ENCODE measurements around the gene RBM18.

The RBM18 gene

GRCh38 chr9:122220673-122221182, 43.9 kb downstream of the RBM18 start:
- no peak for DNase-seq

DNA sequence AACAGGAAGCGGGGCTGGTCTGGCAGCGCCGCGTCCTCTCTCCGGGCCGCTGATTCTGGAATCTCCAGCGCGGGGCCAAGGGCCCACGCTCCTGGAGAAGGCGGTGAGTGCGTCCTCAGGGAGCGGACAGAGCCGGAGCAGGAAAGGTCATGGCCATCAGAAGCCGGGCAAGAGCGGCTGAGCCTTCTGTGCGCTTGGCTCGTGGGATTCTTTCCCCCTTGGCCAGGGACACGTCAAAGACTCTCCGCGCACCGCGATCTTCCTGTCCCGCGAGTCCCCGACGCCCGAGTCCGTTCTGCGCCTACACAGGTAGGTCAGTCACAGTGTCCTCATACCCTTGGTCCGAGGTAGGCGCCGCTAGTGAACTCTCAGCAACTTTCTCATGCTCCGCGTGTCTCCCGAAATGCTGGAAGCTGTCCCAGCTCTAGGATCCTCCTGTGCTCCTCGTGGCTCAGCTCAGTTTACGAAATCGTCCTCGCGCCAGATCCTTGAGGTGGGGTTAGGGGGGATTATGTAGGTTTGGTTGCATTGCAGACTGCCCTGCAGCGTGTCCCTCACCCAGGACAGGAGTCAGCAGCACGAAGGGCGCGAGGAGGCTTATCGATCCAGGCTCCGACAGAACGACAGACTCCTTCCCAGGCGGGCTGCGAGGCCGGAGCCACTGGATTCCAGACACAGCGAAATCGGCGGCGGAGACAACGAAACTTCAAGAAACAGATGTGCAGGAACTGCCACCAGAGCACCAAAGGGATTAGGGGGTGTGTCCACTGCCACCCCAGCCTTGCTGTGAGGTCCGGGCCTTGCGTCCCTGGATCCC, 44.6 kb downstream of the RBM18 start:
- no peak for DNase-seq

- DNase-seq: no peak
Measured at GRCh38 chr9:122218935-122219855, 45.4 kb downstream of the RBM18 start.

DNA sequence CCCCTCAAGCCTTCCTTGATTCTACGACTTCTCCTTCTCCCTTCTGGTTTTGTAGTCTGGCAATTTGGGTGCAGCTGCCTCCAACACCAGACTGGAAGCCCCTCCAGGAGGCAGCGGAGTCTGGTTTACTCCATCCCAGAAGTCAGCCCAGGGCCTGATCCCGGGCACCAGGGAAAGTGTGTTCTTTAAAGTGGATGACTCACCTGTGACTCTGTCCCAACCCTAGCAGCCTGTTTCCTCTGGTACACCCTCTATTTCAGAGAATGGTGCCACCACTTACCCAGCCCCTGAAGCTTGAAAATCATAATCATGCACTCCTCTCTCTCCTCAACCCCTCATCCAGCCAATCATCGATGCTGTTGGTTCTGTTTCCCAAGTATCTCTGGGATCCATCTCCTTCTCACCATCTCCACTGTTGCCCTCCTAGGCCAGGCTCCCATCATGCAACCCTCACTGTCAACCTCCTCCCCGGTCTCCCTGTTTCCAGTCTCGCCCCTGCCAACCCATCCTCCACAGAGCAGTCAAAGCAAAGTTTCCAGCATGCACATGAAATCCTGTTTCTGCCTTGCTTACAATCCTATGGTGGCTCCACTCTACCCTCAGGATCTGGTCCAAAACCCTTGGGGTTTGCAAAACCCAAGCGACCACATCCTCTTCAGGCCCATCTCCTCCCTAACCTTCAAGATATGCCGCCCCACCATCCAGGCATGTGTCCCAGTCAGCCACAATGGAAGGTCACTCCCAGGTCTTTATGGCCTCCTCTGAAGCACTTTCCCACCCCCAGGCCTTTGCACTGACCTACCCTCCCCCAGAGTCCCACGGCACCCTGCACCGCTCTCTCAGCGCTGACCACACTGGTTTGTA, 46.3 kb downstream of the RBM18 start:
- DNase-seq: no peak

- no peak for DNase-seq
Measured at GRCh38 chr9:122217640-122218039, 47.0 kb downstream of the RBM18 start.

GRCh38 chr9:122216798-122217418, 47.7 kb downstream of the RBM18 start:
- DNase-seq: no peak

DNA sequence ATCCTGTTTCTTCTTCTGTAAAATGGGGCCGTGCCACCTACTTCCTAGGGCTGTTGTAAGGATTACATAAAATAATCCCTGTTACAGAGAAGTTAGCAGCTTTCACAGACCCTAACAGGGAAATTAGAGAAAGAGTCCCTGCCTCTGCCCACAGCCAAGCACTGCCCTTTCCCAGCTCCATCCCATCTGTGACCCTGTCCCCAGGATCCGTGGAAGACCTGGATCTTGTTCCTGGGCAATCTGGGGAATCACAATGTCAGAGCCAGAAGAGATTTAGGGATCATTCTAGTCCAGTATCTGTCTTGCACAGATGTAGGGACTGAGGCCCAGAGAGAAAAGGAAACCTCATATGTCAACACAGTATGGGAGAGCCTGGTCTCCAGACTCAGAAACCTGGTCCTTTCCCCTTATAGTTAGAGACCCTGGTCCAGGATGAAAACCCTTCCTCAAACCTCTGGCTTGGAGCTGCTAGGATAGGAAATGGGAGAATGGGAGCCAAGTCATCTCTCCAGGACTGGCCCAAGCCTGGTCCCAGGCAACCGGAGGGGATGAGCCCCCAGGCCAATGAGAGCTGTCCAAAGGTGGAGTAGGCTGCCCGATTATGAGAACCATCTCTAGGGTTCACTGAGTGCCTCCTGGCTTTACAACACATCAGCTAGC, 48.4 kb downstream of the RBM18 start:
- no peak for DNase-seq

- no peak for DNase-seq
Measured at GRCh38 chr9:122215663-122216062, 49.0 kb downstream of the RBM18 start.

DNA sequence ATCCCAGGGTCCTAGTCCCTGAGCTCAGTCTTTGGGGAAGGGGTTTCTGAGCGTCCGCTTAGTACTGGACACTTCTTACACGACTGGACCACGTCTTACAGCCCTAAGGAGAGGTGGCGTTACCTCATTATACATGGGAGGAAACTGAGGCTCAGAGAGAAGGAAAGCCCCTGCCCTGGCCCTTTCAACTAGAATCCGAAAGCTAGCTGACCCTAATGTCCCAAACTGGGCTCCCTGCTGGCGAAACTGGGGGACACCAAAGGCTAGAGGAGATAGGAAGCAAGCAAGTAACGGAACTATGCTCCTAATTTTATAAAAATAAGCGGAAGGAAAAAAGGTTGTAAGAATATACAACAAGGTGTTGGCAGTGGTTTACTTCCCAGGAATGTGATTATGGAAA, 50.1 kb downstream of the RBM18 start:
- DNase-seq: no peak

DNA sequence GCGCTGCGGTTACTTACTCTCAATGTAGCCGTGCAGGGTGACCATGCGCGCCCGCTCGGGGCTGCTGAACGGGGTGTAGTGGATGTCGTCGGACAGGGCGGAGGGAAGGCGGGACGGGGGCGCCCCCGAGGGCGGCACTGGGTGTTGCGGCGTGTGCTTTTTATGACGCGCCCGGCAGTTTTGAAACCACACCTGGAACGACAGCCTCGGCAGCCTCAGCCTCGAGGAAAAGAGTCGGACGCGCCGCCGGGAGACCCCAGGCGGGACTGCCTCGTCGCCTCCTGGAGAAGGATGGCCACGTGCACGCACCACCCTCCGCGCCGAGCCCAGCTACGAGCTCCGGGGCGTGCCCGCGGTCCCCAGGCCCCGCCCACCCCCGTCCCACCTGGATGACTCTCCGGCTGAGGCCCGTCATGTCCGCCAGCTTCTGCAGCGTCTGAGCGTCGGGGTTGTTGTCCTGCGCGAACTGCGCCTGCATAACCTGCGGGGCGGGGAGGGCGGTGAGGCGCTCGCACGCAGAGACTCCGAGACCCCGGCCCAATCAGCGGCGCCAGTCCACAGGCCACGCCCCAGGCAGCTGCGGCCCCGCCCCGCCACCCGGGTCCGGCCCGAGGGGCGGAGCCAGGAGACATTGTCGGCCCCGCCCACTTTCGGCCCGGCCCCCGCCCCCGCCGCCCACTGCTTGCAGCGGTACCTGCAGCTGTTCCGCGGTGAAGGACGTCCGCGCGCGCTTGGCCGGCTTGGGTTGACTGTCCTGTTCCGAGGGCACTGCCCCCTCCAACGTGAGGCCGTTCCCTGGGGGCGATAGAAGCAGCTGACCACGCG, 50.8 kb downstream of the RBM18 start:
- DNase-seq: peak; percentile 47 to 54

- DNase-seq: no peak
Measured at GRCh38 chr9:122213102-122213588, 51.5 kb downstream of the RBM18 start.

DNA sequence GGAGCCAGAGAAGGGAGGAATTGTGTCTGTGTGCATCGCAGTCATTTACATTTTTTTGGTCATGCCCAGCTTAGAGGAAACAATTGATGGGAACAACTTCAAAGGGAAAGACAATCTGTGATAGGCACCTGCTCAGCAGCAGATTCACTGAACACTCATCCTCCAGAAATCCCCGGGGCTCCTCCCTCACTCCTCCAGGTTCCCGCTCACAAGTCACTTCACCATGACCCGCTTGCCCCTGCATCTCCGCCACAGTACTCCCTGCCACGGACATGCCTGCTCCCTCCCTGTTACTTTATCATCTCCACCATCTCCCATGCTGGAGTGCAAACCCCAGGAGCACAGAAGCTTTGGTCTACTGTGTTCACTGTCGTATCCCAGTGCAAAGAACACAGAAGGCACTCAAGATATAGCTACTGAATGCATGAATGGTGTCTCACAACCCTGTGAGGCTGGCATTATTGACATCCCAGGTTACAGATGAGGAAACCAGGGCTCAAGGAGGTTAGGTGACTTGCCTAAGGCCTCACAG, 52.1 kb downstream of the RBM18 start:
- DNase-seq: no peak

DNA sequence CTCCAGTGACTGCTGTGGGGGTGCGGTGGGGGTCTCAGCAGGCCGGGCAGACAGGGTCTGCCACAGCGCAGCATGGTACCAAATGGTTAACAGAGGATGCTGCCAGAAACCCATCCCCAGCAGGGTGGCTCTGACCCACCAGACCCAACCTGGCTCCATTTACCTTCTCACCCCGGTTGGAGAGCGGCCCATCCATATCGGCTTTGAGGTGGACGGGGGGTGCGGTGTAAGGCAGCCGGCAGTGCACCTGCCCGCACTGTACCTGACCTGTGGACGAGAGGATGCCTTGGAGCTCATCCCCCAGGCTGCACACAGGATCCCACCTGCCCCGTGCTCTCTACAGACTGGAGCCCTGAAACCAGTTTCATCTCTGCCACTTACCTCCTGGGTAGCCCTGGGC, 55.2 kb downstream of the RBM18 start:
- no peak for DNase-seq

DNA sequence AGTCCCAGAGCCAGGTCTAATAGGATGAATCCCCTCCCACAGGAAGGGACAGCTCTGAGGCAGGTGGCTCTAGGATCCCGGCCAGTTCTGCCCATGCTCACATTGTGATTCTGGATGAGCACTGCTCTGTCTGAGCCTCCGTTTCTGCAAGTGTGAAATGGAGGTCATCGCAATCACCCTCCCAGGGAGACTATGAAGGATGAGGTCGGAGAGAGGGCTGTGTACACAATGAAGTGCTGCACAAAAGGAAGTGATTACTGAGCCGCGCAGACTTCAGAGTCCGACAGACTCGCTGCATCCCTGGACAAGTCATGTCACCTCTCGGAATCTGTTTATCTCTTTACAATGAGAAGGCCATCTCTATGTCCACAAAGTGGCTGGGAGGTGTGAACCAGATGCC, 57.5 kb downstream of the RBM18 start:
- DNase-seq: no peak

DNA sequence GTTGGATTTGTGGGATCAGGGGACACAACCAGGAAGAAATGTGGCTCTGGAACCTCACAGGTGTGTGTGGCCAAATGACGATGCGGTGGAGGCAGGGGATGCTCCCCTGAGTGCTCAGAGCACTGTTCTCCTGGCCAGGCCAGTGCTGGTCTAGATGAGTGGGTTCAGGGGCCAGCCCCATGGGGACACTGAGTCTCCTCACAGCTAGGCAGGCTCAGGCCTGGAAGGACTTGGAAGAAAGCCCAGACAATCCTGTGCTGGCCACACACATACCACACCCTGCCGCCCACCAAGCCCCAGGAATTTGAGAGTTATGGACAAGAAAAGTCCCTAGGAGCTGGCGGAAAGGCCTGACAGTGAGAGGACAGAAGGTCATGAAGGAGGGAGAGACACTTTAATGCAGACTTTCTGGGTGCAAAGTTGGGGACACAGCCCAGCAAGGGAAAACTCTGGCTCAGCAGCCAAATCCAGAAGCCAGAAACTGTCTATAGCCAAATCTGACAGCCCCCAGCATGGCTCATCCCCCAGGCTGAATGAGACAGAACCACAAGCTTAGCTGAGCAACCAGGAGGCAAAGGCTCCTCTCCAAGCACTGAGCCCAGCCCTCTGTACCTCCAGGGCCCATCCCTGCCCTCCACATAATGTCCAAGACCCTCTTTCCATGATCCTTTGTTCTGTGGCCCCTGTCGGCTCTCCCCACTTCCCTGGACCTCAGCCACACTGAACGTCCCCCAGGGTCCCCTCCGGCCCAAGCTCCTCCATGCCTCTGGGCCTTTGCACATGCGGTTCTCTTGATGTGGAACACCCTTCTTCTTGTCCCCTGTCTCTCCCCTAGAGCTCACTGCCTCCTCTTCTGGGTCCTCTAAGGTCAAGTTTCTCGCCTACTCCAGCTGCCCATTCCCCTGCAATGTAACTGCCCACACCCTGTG, 58.3 kb downstream of the RBM18 start:
- no peak for DNase-seq

GRCh38 chr9:122205176-122205575, 59.5 kb downstream of the RBM18 start:
- DNase-seq: no peak

- no peak for DNase-seq
Measured at GRCh38 chr9:122204491-122204890, 60.1 kb downstream of the RBM18 start.

GRCh38 chr9:122204055-122204454, 60.6 kb downstream of the RBM18 start:
- no peak for DNase-seq

DNA sequence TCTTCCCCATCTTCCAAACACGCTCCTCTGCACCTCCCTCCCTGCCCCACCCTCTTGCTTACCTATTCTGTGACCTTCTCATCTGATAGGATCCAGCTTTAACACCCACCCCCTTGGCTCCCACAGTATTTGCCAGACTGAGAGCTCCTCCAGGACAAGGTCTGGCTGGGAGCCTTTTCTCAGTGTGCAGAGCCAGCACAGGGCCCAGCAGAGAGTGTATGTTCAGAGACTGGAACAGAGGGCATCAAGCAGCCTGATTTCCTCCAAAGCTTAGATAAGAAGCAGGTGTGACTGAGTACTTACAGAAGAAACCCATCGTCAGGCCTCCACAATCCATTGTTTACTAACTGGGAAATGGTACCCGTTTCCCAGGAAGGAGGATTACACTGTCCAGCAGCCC, 62.5 kb downstream of the RBM18 start:
- DNase-seq: no peak
